Right lobe of liver (tissue), 6 donors: Measurements from ENCODE around the gene FAM3A. TPM values are rescaled to one million over a fixed set of nuclear protein-coding genes. Genes with fewer than 3 reads are reported as not detected.

Experiments used
- ATAC-seq, 4 donors: fragments of 200-7000 bp; cut with Tn5 transposase; one replicate each; pipeline ENCODE4 v1.9.1; 2020; ENCODE audit warnings: mild to moderate bottlenecking in 4 of 4, moderate library complexity in 4 of 4
- DNase-seq, 3 donors: peaks; one replicate each; pipeline ENCODE4 v3.0.0-alpha.2; 2020
- H3K27ac ChIP-seq, 3 donors: fragments of 200-600 bp; one replicate each; pipeline ENCODE4 v1.8.0; 2022
- H3K27me3 ChIP-seq, 2 donors: fragments of 200-600 bp; one replicate each; pipeline ENCODE4 v1.8.0; 2022
- H3K36me3 ChIP-seq, 4 donors: fragments of 200-600 bp; sonication (generic) in 1 of 4; one replicate each; pipeline versions ENCODE4 v1.5.1 to v1.8.0; 2017 to 2022; ENCODE audit warnings: control low read depth in 1 of 4
- H3K4me1 ChIP-seq, 4 donors: fragments of 200-600 bp; sonication (generic) in 1 of 4; one replicate each; pipeline versions ENCODE4 v1.5.1 to v1.8.0; 2017 to 2022; ENCODE audit warnings: control low read depth in 1 of 4
- H3K4me3 ChIP-seq, 3 donors: fragments of 200-600 bp; one replicate each; pipeline ENCODE4 v1.8.0; 2022
- H3K9me3 ChIP-seq, 4 donors: fragments of 200-600 bp; sonication (generic) in 1 of 4; one replicate each; pipeline versions ENCODE4 v1.5.1 to v1.8.0; 2017 to 2022; ENCODE audit warnings: control low read depth in 1 of 4
- CTCF ChIP-seq, 4 donors: fragments of 200-600 bp in 3 of 4; fragments of 450-650 bp in 1 of 4; IDR thresholded peaks; one replicate each; pipeline versions ENCODE4 v1.5.1 to v1.8.0; 2016 to 2022; ENCODE audit warnings: antibody characterized with exemption in 4 of 4, mild to moderate bottlenecking in 2 of 4
- POLR2A ChIP-seq: fragments of 450-650 bp; IDR thresholded peaks from one replicate; pipeline ENCODE4 v1.6.1; 2017; ENCODE audit warnings: antibody characterized with exemption, mild to moderate bottlenecking
- WGBS: methylation state at CpG from one replicate; pipeline ENCODE4 v1.1.6; 2018; ENCODE audit warnings: low coverage, low lambda C conversion rate; ENCODE audit not compliant: insufficient coverage; ENCODE audit errors: missing lambda C conversion rate; 5-methylcytosine and 5-hydroxymethylcytosine counted together
- intact Hi-C, 2 donors: fragments of 100-400 bp; cut with DNase I; formaldehyde crosslinking; loops; one replicate each; pipeline versions ENCODE4 v1.11.2 to v1.14.1; 2022
- total RNA-seq, 6 experiments: library from RNA; depleted of rRNA in 2 of 6; stranded (reverse); fragments of >200 nt in 2 of 6; fragmentation: NEBNext Ultra II Directional in 3 of 6; extraction: Animal tissue kit (Norgen Biotek cat#: 25700) in 3 of 6; gene quantifications; one replicate each; pipeline versions ENCODE4 v1.1.0 to v1.2.4, GENCODE V29; 2016 to 2023
- donor health status: DM: no; HTN: yes; CAD: no.
- donor health status: DM: no; HTN: no; CAD: no.
- donor health status: DM: no; HTN: no; CAD: no.
- donor health status: DM: no; HTN: yes; CAD: no.
- donor health status: DM: no; HTN: yes; CAD: no.

The FAM3A gene
- total RNA-seq, 6 experiments from 2014 or later, result 23.5 to 44.2 (median 34.9) TPM

- TF ChIP-seq CTCF (IDR thresholded peaks at IDR 0.05) (no peak), POLR2A (no peak)
- H3K36me3 ChIP-seq, result no peaks in the 10 kb centered on the region
- peak overlapping the region; percentile 26 to 71 (median 62) for H3K27ac ChIP-seq
- H3K4me3 ChIP-seq, result peak overlapping the region; percentile 48 to 72 (median 60)
- intact Hi-C loops, result no loop called here
- 53% methylated on average over 9 of the region's 35 CpGs for WGBS
- H3K4me1 ChIP-seq, result no peaks in the 10 kb centered on the region
- DNase-seq, result peak in 1 of 3 donors; percentile 16
- H3K27me3 ChIP-seq, result no peaks in the 10 kb centered on the region
- no peaks in the 10 kb centered on the region for H3K9me3 ChIP-seq
- ATAC-seq, result peak in 1 of 4 donors; percentile 25
Observed at GRCh38 chrX:154485150-154486051, 30.6 kb downstream of the FAM3A start.

GRCh38 chrX:154484255-154485149 is 31.5 kb downstream of the FAM3A start:
- no peaks in the 10 kb centered on the region for H3K27me3 ChIP-seq
- no peaks in the 10 kb centered on the region for H3K9me3 ChIP-seq
- DNase-seq (peak in 2 of 3 donors; percentile 37 to 45), ATAC-seq (peak in 1 of 4 donors; percentile 58)
- no peak overlapping the region for H3K4me3 ChIP-seq
- H3K36me3 ChIP-seq, result no peaks in the 10 kb centered on the region
- WGBS, result 77% methylated on average over 4 of the region's 16 CpGs
- no peak for TF ChIP-seq POLR2A
- TF ChIP-seq CTCF (IDR thresholded peaks at IDR 0.05), result no peak
- H3K27ac ChIP-seq, result no peak overlapping the region
- intact Hi-C loops, result no loop called here
- H3K4me1 ChIP-seq, result no peaks in the 10 kb centered on the region

GRCh38 chrX:154483325-154483724 is 32.7 kb downstream of the FAM3A start:
- intact Hi-C loops, result no loop called here
- ATAC-seq (no peak), DNase-seq (no peak)
- Histone ChIP-seq H3K27me3 (no peaks in the 10 kb centered on the region), H3K4me3 (no peak overlapping the region), H3K4me1 (no peaks in the 10 kb centered on the region), H3K27ac (no peak overlapping the region), H3K36me3 (no peaks in the 10 kb centered on the region), H3K9me3 (no peaks in the 10 kb centered on the region)
- WGBS, result 73% methylated on average over 2 of the region's 7 CpGs
- TF ChIP-seq POLR2A (no peak), CTCF (IDR thresholded peaks at IDR 0.05) (no peak)

- DNase-seq (no peak), ATAC-seq (no peak)
- no peaks in the 10 kb centered on the region for H3K9me3 ChIP-seq
- intact Hi-C loops, result no loop called here
- no peaks in the 10 kb centered on the region for H3K27me3 ChIP-seq
- no peak overlapping the region for H3K27ac ChIP-seq
- H3K4me3 ChIP-seq, result no peak overlapping the region
- H3K4me1 ChIP-seq, result no peaks in the 10 kb centered on the region
- no peaks in the 10 kb centered on the region for H3K36me3 ChIP-seq
- WGBS, result no CpG with 5 or more reads among the region's 7 CpGs
- TF ChIP-seq CTCF (IDR thresholded peaks at IDR 0.05), result no peak
- no peak for TF ChIP-seq POLR2A
Observed at GRCh38 chrX:154482786-154483185, 33.2 kb downstream of the FAM3A start.
